NT2/D1 (cell line): Measurements from ENCODE around the gene NHSL1.

ENCODE experiments used
- SUZ12 ChIP-seq: IDR thresholded peaks from 2 replicates; pipeline ENCODE4 v1.6.1; 2011; ENCODE audit not compliant: insufficient read length, insufficient read depth; ENCODE audit errors: extremely low read depth
- YY1 ChIP-seq: IDR thresholded peaks from 2 replicates; pipeline ENCODE4 v1.6.1; 2011; ENCODE audit not compliant: insufficient read length, insufficient read depth
- ZNF274 ChIP-seq: IDR thresholded peaks from 2 replicates; pipeline ENCODE4 v1.6.1; 2011; ENCODE audit warnings: mild to moderate bottlenecking, low read depth, low read length

GRCh38 chr6:138405816-138406413, 93.4 kb downstream of the NHSL1 start:
- TF ChIP-seq YY1 = no peak
- TF ChIP-seq SUZ12 = no peak
- no peak for TF ChIP-seq ZNF274
